IMR-90 (cell line): ENCODE results near the gene MAGI1. TPM values are rescaled to one million over a fixed set of nuclear protein-coding genes. Genes with fewer than 3 reads are reported as not detected.

Source experiments
- ATAC-seq: fragments of 200-7000 bp; cut with Tn5 transposase; 2 replicates; pipeline ENCODE4 v1.9.1; 2020; ENCODE audit warnings: low read depth, mild to moderate bottlenecking, moderate library complexity
- BruUV-seq: library from RNA; stranded (reverse); fragments of 400-500 nt; replicated peaks from 2 replicates; lab custom pipeline; 2021; lab: Mats Ljungman, UMichigan
- CTCF ChIA-PET: fragments of 300-600 bp; formaldehyde crosslinking; extraction: SDS; loops from one replicate; lab custom pipeline; 2021; ENCODE audit warnings: antibody characterized with exemption; lab: Yijun Ruan, JAX
- POLR2A ChIA-PET: fragments of 300-600 bp; sonication (Branson Sonifier 250); formaldehyde crosslinking; loops from one replicate; lab custom pipeline; 2022; ENCODE audit warnings: antibody characterized with exemption; ENCODE audit not compliant: unreplicated experiment; lab: Charles Lee
- DNase-seq: peaks from one replicate; pipeline ENCODE4 v3.0.0; 2013
- H2AFZ ChIP-seq: replicated peaks from 2 replicates; pipeline ENCODE3; 2013; ENCODE audit warnings: low read length, mild to moderate bottlenecking; ENCODE audit not compliant: poor library complexity
- H2AK5ac ChIP-seq: 2 replicates; pipeline ENCODE4 v1.6.1; 2013; ENCODE audit warnings: low read depth, low read length, inconsistent platforms
- H2AK9ac ChIP-seq: replicated peaks from 2 replicates; pipeline ENCODE3; 2013; ENCODE audit warnings: mild to moderate bottlenecking, low read depth, low read length, moderate library complexity; ENCODE audit not compliant: poor library complexity
- H2BK120ac ChIP-seq: 2 replicates; pipeline ENCODE4 v1.6.1; 2013; ENCODE audit warnings: low read depth, low read length, inconsistent platforms
- H2BK15ac ChIP-seq: 3 replicates; pipeline ENCODE4 v1.6.1; 2013; ENCODE audit warnings: low read depth, low read length, inconsistent platforms
- H2BK20ac ChIP-seq: 2 replicates; pipeline ENCODE4 v1.6.1; 2013; ENCODE audit warnings: low read depth, mild to moderate bottlenecking, inconsistent platforms, low read length, moderate library complexity
- H2BK5ac ChIP-seq: 2 replicates; pipeline ENCODE4 v1.6.1; 2013; ENCODE audit warnings: mild to moderate bottlenecking, low read depth, low read length, inconsistent platforms; ENCODE audit not compliant: poor library complexity, severe bottlenecking
- H3K14ac ChIP-seq: replicated peaks from 2 replicates; pipeline ENCODE4 v1.6.1; 2013; ENCODE audit warnings: low read depth, low read length, inconsistent platforms
- H3K18ac ChIP-seq: 2 replicates; pipeline ENCODE4 v1.6.1; 2013; ENCODE audit warnings: low read depth, low read length, control low read depth
- H3K23ac ChIP-seq: 2 replicates; pipeline ENCODE4 v1.6.1; 2013; ENCODE audit warnings: low read depth, low read length, inconsistent platforms
- H3K27ac ChIP-seq: 2 replicates; pipeline ENCODE4 v1.5.1; 2013; ENCODE audit warnings: mild to moderate bottlenecking, control low read depth, low read length; ENCODE audit not compliant: insufficient read depth
- H3K27me3 ChIP-seq: 2 replicates; pipeline ENCODE4 v1.6.1; 2013; ENCODE audit warnings: low read length; ENCODE audit not compliant: control insufficient read depth, insufficient read depth
- H3K36me3 ChIP-seq: 2 replicates; pipeline ENCODE4 v1.6.1; 2013; ENCODE audit warnings: low read length, mixed read lengths; ENCODE audit not compliant: control insufficient read depth, insufficient read depth
- H3K4ac ChIP-seq: 2 replicates; pipeline ENCODE4 v1.6.1; 2013; ENCODE audit warnings: low read depth, low read length, inconsistent platforms
- H3K4me1 ChIP-seq: 2 replicates; pipeline ENCODE4 v1.6.1; 2013; ENCODE audit warnings: low read length, mixed read lengths; ENCODE audit not compliant: control insufficient read depth, insufficient read depth
- H3K4me2 ChIP-seq: 2 replicates; pipeline ENCODE4 v1.6.1; 2013; ENCODE audit warnings: low read depth, mild to moderate bottlenecking, control low read depth, low read length, moderate library complexity
- H3K4me3 ChIP-seq: 2 replicates; pipeline ENCODE4 v1.5.1; 2013; ENCODE audit warnings: low read depth, mild to moderate bottlenecking, control low read depth, low read length, moderate library complexity; ENCODE audit not compliant: insufficient read depth
- H3K56ac ChIP-seq: 2 replicates; pipeline ENCODE4 v1.6.1; 2013; ENCODE audit warnings: low read length, inconsistent platforms; ENCODE audit not compliant: insufficient read depth; ENCODE audit errors: extremely low read depth
- H3K79me1 ChIP-seq, 2 experiments: 2 replicates each; pipeline ENCODE4 v1.6.1; 2013; ENCODE audit warnings: low read length in 2 of 2, inconsistent platforms in 1 of 2, low read depth in 1 of 2
- H3K9ac ChIP-seq: 2 replicates; pipeline ENCODE4 v1.6.1; 2013; ENCODE audit warnings: low read depth, low read length, control low read depth
- H3K9me1 ChIP-seq: 2 replicates; pipeline ENCODE4 v1.6.1; 2013; ENCODE audit warnings: low read length, inconsistent platforms; ENCODE audit not compliant: insufficient read depth
- H3K9me3 ChIP-seq: 2 replicates; pipeline ENCODE4 v1.6.1; 2013; ENCODE audit warnings: low read length; ENCODE audit not compliant: control insufficient read depth, insufficient read depth
- H4K20me1 ChIP-seq: 2 replicates; pipeline ENCODE4 v1.6.1; 2013; ENCODE audit warnings: low read length, inconsistent platforms; ENCODE audit not compliant: insufficient read depth
- H4K5ac ChIP-seq: 2 replicates; pipeline ENCODE4 v1.6.1; 2013; ENCODE audit warnings: mild to moderate bottlenecking, low read depth, low read length, control low read depth
- H4K8ac ChIP-seq, 2 experiments: 2 replicates each; pipeline ENCODE4 v1.6.1; 2013; ENCODE audit warnings: low read depth in 2 of 2, low read length in 2 of 2, control low read depth in 1 of 2, inconsistent platforms in 1 of 2
- H4K91ac ChIP-seq: 2 replicates; pipeline ENCODE4 v1.6.1; 2013; ENCODE audit warnings: low read depth, low read length, inconsistent platforms; ENCODE audit not compliant: insufficient read depth
- BHLHE40 ChIP-seq: fragments of 150-350 bp; IDR thresholded peaks from 2 replicates; pipeline ENCODE4 v1.6.1; 2016; ENCODE audit warnings: mild to moderate bottlenecking, low read depth, low read length
- NFE2L2 ChIP-seq: fragments of 150-350 bp; IDR thresholded peaks from 2 replicates; pipeline ENCODE4 v1.6.1; 2016; ENCODE audit warnings: low read depth, mild to moderate bottlenecking, low read length
- RAD21 ChIP-seq: IDR thresholded peaks from 2 replicates; pipeline ENCODE4 v1.6.1; 2012; ENCODE audit warnings: low read length, improper control_type of control experiment
- RCOR1 ChIP-seq: IDR thresholded peaks from 2 replicates; pipeline ENCODE4 v1.6.1; 2012; ENCODE audit warnings: mild to moderate bottlenecking, low read length, improper control_type of control experiment; ENCODE audit not compliant: insufficient replicate concordance
- RFX5 ChIP-seq: IDR thresholded peaks from 2 replicates; pipeline ENCODE4 v1.8.0; 2012; ENCODE audit warnings: low read depth, mild to moderate bottlenecking, low read length, moderate library complexity
- SMC3 ChIP-seq: fragments of 150-350 bp; IDR thresholded peaks from 2 replicates; pipeline ENCODE4 v1.6.1; 2016; ENCODE audit warnings: low read depth, mild to moderate bottlenecking, antibody characterized with exemption, low read length, moderate library complexity
- WGBS, 2 experiments: methylation state at CpG; one replicate each; pipeline versions ENCODE4 v1.1.5 to v1.1.7; 2013; ENCODE audit warnings: missing lambda C conversion rate in 2 of 2; ENCODE audit not compliant: insufficient read length in 1 of 2; ENCODE audit errors: extremely low coverage in 2 of 2; 5-methylcytosine and 5-hydroxymethylcytosine counted together
- dilution Hi-C: fragments of 300-500 bp; cut with HindIII; formaldehyde crosslinking; loops from one replicate; pipeline ENCODE4 v1.14.3; 2018; ENCODE audit warnings: low sequenced_read_pairs; ENCODE audit not compliant: unreplicated experiment
- in situ Hi-C: fragments of 300-500 bp; cut with MboI; formaldehyde crosslinking; loops from 3 replicates; pipeline ENCODE4 v1.14.3; 2019; ENCODE audit warnings: low sequenced_read_pairs, inconsistent platforms, mixed read lengths
- intact Hi-C: fragments of 100-400 bp; cut with micrococcal nuclease; formaldehyde crosslinking; loops from 2 replicates; pipeline ENCODE4 v1.10.0; 2022
- polyA plus RNA-seq, 3 experiments: library from polyadenylated mRNA; depleted of rRNA; stranded (reverse); fragments of >200 nt; gene quantifications; 2 replicates each; pipeline ENCODE4 v1.2.3, GENCODE V29; 2012; ENCODE audit warnings: low replicate concordance in 1 of 3
- total RNA-seq: library from RNA; depleted of rRNA; stranded (reverse); fragments of >200 nt; gene quantifications from 2 replicates; pipeline ENCODE4 v1.2.3, GENCODE V29; 2012
- TF ChIP-seq, protein P1 (sequence below): conservative IDR thresholded peaks from 2 replicates; pipeline ENCODE4 v1.5.1; 2012; ENCODE audit warnings: mild to moderate bottlenecking, low read depth, low read length, improper control_type of control experiment
- TF ChIP-seq, protein P2 (sequence below): fragments of 150-350 bp; IDR thresholded peaks from 2 replicates; pipeline ENCODE4 v1.6.1; 2017; ENCODE audit warnings: mild to moderate bottlenecking, antibody characterized with exemption, low read length, low read depth

The MAGI1 gene
- total and polyA plus RNA-seq, 2 of the 4 experiments (the other 2 are of a cell fraction), result 14.5 to 24.2 TPM

GRCh38 chr3:65425880-65426279 lies 612.8 kb downstream of the MAGI1 start:
- H2BK120ac ChIP-seq, result no peak overlapping the region
- H2AK9ac ChIP-seq, result no peak overlapping the region
- H4K8ac ChIP-seq, result no peak overlapping the region
- dilution Hi-C loops, result no loop called here
- H3K4ac ChIP-seq, result no peak overlapping the region
- peaks cover 2% of the 10 kb centered on the region; the same call in 1 of the 2 replicates for H3K9me1 ChIP-seq
- CTCF ChIA-PET, result interaction anchor here (0.7 to 0.8 kb wide), 2 partner anchors 8 to 895 kb away, joined by 3 read pairs; no protein-coding TSS in a partner anchor
- WGBS, 2 experiments, result no CpG with 5 or more reads among the region's 3 CpGs
- H3K9ac ChIP-seq, result no peak overlapping the region
- H4K91ac ChIP-seq, result no peak overlapping the region
- no peak overlapping the region for H2AK5ac ChIP-seq
- no peak overlapping the region for H3K23ac ChIP-seq
- H3K9me3 ChIP-seq, result no peaks in the 10 kb centered on the region
- H4K5ac ChIP-seq, result no peak overlapping the region
- H2BK20ac ChIP-seq, result no peak overlapping the region
- in situ Hi-C loops, result loop anchor here (5.0 to 25.0 kb wide), 2 partner anchors 311 to 761 kb away; no protein-coding TSS in a partner anchor
- H3K4me3 ChIP-seq, result no peak overlapping the region
- DNase-seq, result peak; percentile 44
- no peaks in the 10 kb centered on the region; the same call in 1 of the 2 replicates for H4K20me1 ChIP-seq
- H3K36me3 ChIP-seq, result peaks cover 16% of the 10 kb centered on the region
- H3K4me2 ChIP-seq, result no peak overlapping the region
- H3K14ac ChIP-seq, result no peak overlapping the region
- H2BK15ac ChIP-seq, result no peak overlapping the region
- H3K27ac ChIP-seq, result no peak overlapping the region
- BruUV-seq, result no TSS peak
- no peak overlapping the region for H2BK5ac ChIP-seq
- H3K56ac ChIP-seq, result no peak overlapping the region
- POLR2A ChIA-PET, result no interaction called here
- TF ChIP-seq, protein P1, sequence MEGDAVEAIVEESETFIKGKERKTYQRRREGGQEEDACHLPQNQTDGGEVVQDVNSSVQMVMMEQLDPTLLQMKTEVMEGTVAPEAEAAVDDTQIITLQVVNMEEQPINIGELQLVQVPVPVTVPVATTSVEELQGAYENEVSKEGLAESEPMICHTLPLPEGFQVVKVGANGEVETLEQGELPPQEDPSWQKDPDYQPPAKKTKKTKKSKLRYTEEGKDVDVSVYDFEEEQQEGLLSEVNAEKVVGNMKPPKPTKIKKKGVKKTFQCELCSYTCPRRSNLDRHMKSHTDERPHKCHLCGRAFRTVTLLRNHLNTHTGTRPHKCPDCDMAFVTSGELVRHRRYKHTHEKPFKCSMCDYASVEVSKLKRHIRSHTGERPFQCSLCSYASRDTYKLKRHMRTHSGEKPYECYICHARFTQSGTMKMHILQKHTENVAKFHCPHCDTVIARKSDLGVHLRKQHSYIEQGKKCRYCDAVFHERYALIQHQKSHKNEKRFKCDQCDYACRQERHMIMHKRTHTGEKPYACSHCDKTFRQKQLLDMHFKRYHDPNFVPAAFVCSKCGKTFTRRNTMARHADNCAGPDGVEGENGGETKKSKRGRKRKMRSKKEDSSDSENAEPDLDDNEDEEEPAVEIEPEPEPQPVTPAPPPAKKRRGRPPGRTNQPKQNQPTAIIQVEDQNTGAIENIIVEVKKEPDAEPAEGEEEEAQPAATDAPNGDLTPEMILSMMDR, result peak; percentile 48
- TF ChIP-seq SMC3 (peak; percentile 57), BHLHE40 (no peak), RAD21 (peak; percentile 49), RFX5 (no peak), NFE2L2 (no peak), RCOR1 (no peak)
- TF ChIP-seq, protein P2, sequence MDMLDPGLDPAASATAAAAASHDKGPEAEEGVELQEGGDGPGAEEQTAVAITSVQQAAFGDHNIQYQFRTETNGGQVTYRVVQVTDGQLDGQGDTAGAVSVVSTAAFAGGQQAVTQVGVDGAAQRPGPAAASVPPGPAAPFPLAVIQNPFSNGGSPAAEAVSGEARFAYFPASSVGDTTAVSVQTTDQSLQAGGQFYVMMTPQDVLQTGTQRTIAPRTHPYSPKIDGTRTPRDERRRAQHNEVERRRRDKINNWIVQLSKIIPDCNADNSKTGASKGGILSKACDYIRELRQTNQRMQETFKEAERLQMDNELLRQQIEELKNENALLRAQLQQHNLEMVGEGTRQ, result no peak
- no peaks in the 10 kb centered on the region for H3K4me1 ChIP-seq
- no peaks in the 10 kb centered on the region; a peak in 2 of 4 replicates for H3K79me1 ChIP-seq
- intact Hi-C loops, result no loop called here
- ATAC-seq, result peak; percentile 77
- no peak overlapping the region for H3K18ac ChIP-seq
- no peak overlapping the region for H2AFZ ChIP-seq
- no peaks in the 10 kb centered on the region for H3K27me3 ChIP-seq
